IMR-90 (cell line): Measurements from ENCODE around the gene IL10. TPM values are rescaled to one million over a fixed set of nuclear protein-coding genes. Genes with fewer than 3 reads are reported as not detected.

Experiments
- ATAC-seq: fragments of 200-7000 bp; cut with Tn5 transposase; 2 replicates; pipeline ENCODE4 v1.9.1; 2020; ENCODE audit warnings: low read depth, mild to moderate bottlenecking, moderate library complexity
- BruUV-seq: library from RNA; stranded (reverse); fragments of 400-500 nt; replicated peaks from 2 replicates; lab custom pipeline; 2021; lab: Mats Ljungman, UMichigan
- CTCF ChIA-PET: fragments of 300-600 bp; formaldehyde crosslinking; extraction: SDS; loops from one replicate; lab custom pipeline; 2021; ENCODE audit warnings: antibody characterized with exemption; lab: Yijun Ruan, JAX
- POLR2A ChIA-PET: fragments of 300-600 bp; sonication (Branson Sonifier 250); formaldehyde crosslinking; loops from one replicate; lab custom pipeline; 2022; ENCODE audit warnings: antibody characterized with exemption; ENCODE audit not compliant: unreplicated experiment; lab: Charles Lee
- DNase-seq: peaks from one replicate; pipeline ENCODE4 v3.0.0; 2013
- H2AFZ ChIP-seq: replicated peaks from 2 replicates; pipeline ENCODE3; 2013; ENCODE audit warnings: low read length, mild to moderate bottlenecking; ENCODE audit not compliant: poor library complexity
- H2AK5ac ChIP-seq: 2 replicates; pipeline ENCODE4 v1.6.1; 2013; ENCODE audit warnings: low read depth, low read length, inconsistent platforms
- H2AK9ac ChIP-seq: replicated peaks from 2 replicates; pipeline ENCODE3; 2013; ENCODE audit warnings: mild to moderate bottlenecking, low read depth, low read length, moderate library complexity; ENCODE audit not compliant: poor library complexity
- H2BK120ac ChIP-seq: 2 replicates; pipeline ENCODE4 v1.6.1; 2013; ENCODE audit warnings: low read depth, low read length, inconsistent platforms
- H2BK15ac ChIP-seq: 3 replicates; pipeline ENCODE4 v1.6.1; 2013; ENCODE audit warnings: low read depth, low read length, inconsistent platforms
- H2BK20ac ChIP-seq: 2 replicates; pipeline ENCODE4 v1.6.1; 2013; ENCODE audit warnings: low read depth, mild to moderate bottlenecking, inconsistent platforms, low read length, moderate library complexity
- H2BK5ac ChIP-seq: 2 replicates; pipeline ENCODE4 v1.6.1; 2013; ENCODE audit warnings: mild to moderate bottlenecking, low read depth, low read length, inconsistent platforms; ENCODE audit not compliant: poor library complexity, severe bottlenecking
- H3K14ac ChIP-seq: replicated peaks from 2 replicates; pipeline ENCODE4 v1.6.1; 2013; ENCODE audit warnings: low read depth, low read length, inconsistent platforms
- H3K18ac ChIP-seq: 2 replicates; pipeline ENCODE4 v1.6.1; 2013; ENCODE audit warnings: low read depth, low read length, control low read depth
- H3K23ac ChIP-seq: 2 replicates; pipeline ENCODE4 v1.6.1; 2013; ENCODE audit warnings: low read depth, low read length, inconsistent platforms
- H3K27ac ChIP-seq: 2 replicates; pipeline ENCODE4 v1.5.1; 2013; ENCODE audit warnings: mild to moderate bottlenecking, control low read depth, low read length; ENCODE audit not compliant: insufficient read depth
- H3K27me3 ChIP-seq: 2 replicates; pipeline ENCODE4 v1.6.1; 2013; ENCODE audit warnings: low read length; ENCODE audit not compliant: control insufficient read depth, insufficient read depth
- H3K36me3 ChIP-seq: 2 replicates; pipeline ENCODE4 v1.6.1; 2013; ENCODE audit warnings: low read length, mixed read lengths; ENCODE audit not compliant: control insufficient read depth, insufficient read depth
- H3K4ac ChIP-seq: 2 replicates; pipeline ENCODE4 v1.6.1; 2013; ENCODE audit warnings: low read depth, low read length, inconsistent platforms
- H3K4me1 ChIP-seq: 2 replicates; pipeline ENCODE4 v1.6.1; 2013; ENCODE audit warnings: low read length, mixed read lengths; ENCODE audit not compliant: control insufficient read depth, insufficient read depth
- H3K4me2 ChIP-seq: 2 replicates; pipeline ENCODE4 v1.6.1; 2013; ENCODE audit warnings: low read depth, mild to moderate bottlenecking, control low read depth, low read length, moderate library complexity
- H3K4me3 ChIP-seq: 2 replicates; pipeline ENCODE4 v1.5.1; 2013; ENCODE audit warnings: low read depth, mild to moderate bottlenecking, control low read depth, low read length, moderate library complexity; ENCODE audit not compliant: insufficient read depth
- H3K56ac ChIP-seq: 2 replicates; pipeline ENCODE4 v1.6.1; 2013; ENCODE audit warnings: low read length, inconsistent platforms; ENCODE audit not compliant: insufficient read depth; ENCODE audit errors: extremely low read depth
- H3K79me1 ChIP-seq, 2 experiments: 2 replicates each; pipeline ENCODE4 v1.6.1; 2013; ENCODE audit warnings: low read length in 2 of 2, inconsistent platforms in 1 of 2, low read depth in 1 of 2
- H3K9ac ChIP-seq: 2 replicates; pipeline ENCODE4 v1.6.1; 2013; ENCODE audit warnings: low read depth, low read length, control low read depth
- H3K9me1 ChIP-seq: 2 replicates; pipeline ENCODE4 v1.6.1; 2013; ENCODE audit warnings: low read length, inconsistent platforms; ENCODE audit not compliant: insufficient read depth
- H3K9me3 ChIP-seq: 2 replicates; pipeline ENCODE4 v1.6.1; 2013; ENCODE audit warnings: low read length; ENCODE audit not compliant: control insufficient read depth, insufficient read depth
- H4K20me1 ChIP-seq: 2 replicates; pipeline ENCODE4 v1.6.1; 2013; ENCODE audit warnings: low read length, inconsistent platforms; ENCODE audit not compliant: insufficient read depth
- H4K5ac ChIP-seq: 2 replicates; pipeline ENCODE4 v1.6.1; 2013; ENCODE audit warnings: mild to moderate bottlenecking, low read depth, low read length, control low read depth
- H4K8ac ChIP-seq, 2 experiments: 2 replicates each; pipeline ENCODE4 v1.6.1; 2013; ENCODE audit warnings: low read depth in 2 of 2, low read length in 2 of 2, control low read depth in 1 of 2, inconsistent platforms in 1 of 2
- H4K91ac ChIP-seq: 2 replicates; pipeline ENCODE4 v1.6.1; 2013; ENCODE audit warnings: low read depth, low read length, inconsistent platforms; ENCODE audit not compliant: insufficient read depth
- BHLHE40 ChIP-seq: fragments of 150-350 bp; IDR thresholded peaks from 2 replicates; pipeline ENCODE4 v1.6.1; 2016; ENCODE audit warnings: mild to moderate bottlenecking, low read depth, low read length
- CHD1 ChIP-seq: IDR thresholded peaks from 2 replicates; pipeline ENCODE4 v1.6.1; 2012; ENCODE audit warnings: low read depth, low read length, improper control_type of control experiment
- FOS ChIP-seq: fragments of 150-350 bp; IDR thresholded peaks from 2 replicates; pipeline ENCODE4 v1.6.1; 2016; ENCODE audit warnings: low read depth, low read length
- MAFK ChIP-seq: IDR thresholded peaks from 2 replicates; pipeline ENCODE4 v1.6.1; 2012; ENCODE audit warnings: low read depth, low read length, improper control_type of control experiment
- MAZ ChIP-seq: IDR thresholded peaks from 2 replicates; pipeline ENCODE4 v1.6.1; 2012; ENCODE audit warnings: low read depth, mild to moderate bottlenecking, low read length, improper control_type of control experiment, moderate library complexity, borderline replicate concordance
- RAD21 ChIP-seq: IDR thresholded peaks from 2 replicates; pipeline ENCODE4 v1.6.1; 2012; ENCODE audit warnings: low read length, improper control_type of control experiment
- RCOR1 ChIP-seq: IDR thresholded peaks from 2 replicates; pipeline ENCODE4 v1.6.1; 2012; ENCODE audit warnings: mild to moderate bottlenecking, low read length, improper control_type of control experiment; ENCODE audit not compliant: insufficient replicate concordance
- WGBS, 2 experiments: methylation state at CpG; one replicate each; pipeline versions ENCODE4 v1.1.5 to v1.1.7; 2013; ENCODE audit warnings: missing lambda C conversion rate in 2 of 2; ENCODE audit not compliant: insufficient read length in 1 of 2; ENCODE audit errors: extremely low coverage in 2 of 2; 5-methylcytosine and 5-hydroxymethylcytosine counted together
- dilution Hi-C: fragments of 300-500 bp; cut with HindIII; formaldehyde crosslinking; loops from one replicate; pipeline ENCODE4 v1.14.3; 2018; ENCODE audit warnings: low sequenced_read_pairs; ENCODE audit not compliant: unreplicated experiment
- in situ Hi-C: fragments of 300-500 bp; cut with MboI; formaldehyde crosslinking; loops from 3 replicates; pipeline ENCODE4 v1.14.3; 2019; ENCODE audit warnings: low sequenced_read_pairs, inconsistent platforms, mixed read lengths
- intact Hi-C: fragments of 100-400 bp; cut with micrococcal nuclease; formaldehyde crosslinking; loops from 2 replicates; pipeline ENCODE4 v1.10.0; 2022
- polyA plus RNA-seq, 3 experiments: library from polyadenylated mRNA; depleted of rRNA; stranded (reverse); fragments of >200 nt; gene quantifications; 2 replicates each; pipeline ENCODE4 v1.2.3, GENCODE V29; 2012; ENCODE audit warnings: low replicate concordance in 1 of 3
- total RNA-seq: library from RNA; depleted of rRNA; stranded (reverse); fragments of >200 nt; gene quantifications from 2 replicates; pipeline ENCODE4 v1.2.3, GENCODE V29; 2012
- TF ChIP-seq, protein P1 (sequence below): fragments of 150-350 bp; IDR thresholded peaks from 2 replicates; pipeline ENCODE4 v1.6.1; 2016; ENCODE audit warnings: low read depth, mild to moderate bottlenecking, low read length, moderate library complexity, borderline replicate concordance
- TF ChIP-seq, protein P2 (sequence below): fragments of 150-350 bp; IDR thresholded peaks from 2 replicates; pipeline ENCODE4 v1.6.1; 2017; ENCODE audit warnings: mild to moderate bottlenecking, antibody characterized with exemption, low read length, low read depth

IL10 gene
- total and polyA plus RNA-seq, 2 of the 4 experiments (the other 2 are of a cell fraction): not detected

DNA sequence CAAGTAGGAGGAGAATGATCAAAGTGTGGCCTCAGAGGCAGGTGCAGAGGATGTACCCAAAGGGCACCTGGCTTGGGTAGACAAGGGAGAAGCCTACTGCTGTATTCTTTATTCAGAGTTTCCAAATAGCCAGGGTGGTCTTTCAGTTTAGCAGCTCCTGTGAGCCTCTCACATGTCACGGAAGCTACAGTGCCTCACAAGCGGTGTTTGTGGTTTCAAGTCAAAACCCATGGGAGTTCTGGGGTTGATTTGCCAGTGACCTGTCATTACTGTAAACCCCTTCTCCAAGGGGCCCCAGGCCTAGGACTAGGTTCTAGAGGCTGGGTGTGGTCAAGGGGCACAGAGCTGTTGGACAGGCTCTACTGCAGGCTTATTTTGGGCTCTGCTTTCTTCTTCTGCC lies 10.2 kb upstream of the IL10 start:
- Histone ChIP-seq H2BK20ac (no peak overlapping the region), H4K8ac (no peak overlapping the region), H3K79me1 (no peaks in the 10 kb centered on the region), H3K14ac (no peak overlapping the region), H2BK120ac (no peak overlapping the region), H3K23ac (no peak overlapping the region), H3K4ac (no peak overlapping the region), H2BK5ac (no peak overlapping the region), H3K36me3 (no peaks in the 10 kb centered on the region), H3K9me1 (peaks cover 2% of the 10 kb centered on the region; the same call in 1 of the 2 replicates), H2AFZ (no peak overlapping the region), H3K56ac (no peak overlapping the region), H2AK5ac (no peak overlapping the region), H3K4me2 (no peak overlapping the region), H2AK9ac (no peak overlapping the region), H3K9ac (no peak overlapping the region), H4K5ac (no peak overlapping the region), H4K91ac (no peak overlapping the region), H3K4me3 (no peak overlapping the region), H3K27ac (no peak overlapping the region), H4K20me1 (no peaks in the 10 kb centered on the region), H3K27me3 (peaks cover 2% of the 10 kb centered on the region), H2BK15ac (no peak overlapping the region), H3K4me1 (no peaks in the 10 kb centered on the region), H3K18ac (no peak overlapping the region), H3K9me3 (no peaks in the 10 kb centered on the region)
- DNase-seq: no peak
- intact Hi-C loops: no loop called here
- no TSS peak for BruUV-seq
- TF ChIP-seq BHLHE40 (no peak), RAD21 (no peak), MAFK (no peak), CHD1 (no peak), MAZ (no peak), RCOR1 (no peak), FOS (no peak)
- TF ChIP-seq, protein P1, sequence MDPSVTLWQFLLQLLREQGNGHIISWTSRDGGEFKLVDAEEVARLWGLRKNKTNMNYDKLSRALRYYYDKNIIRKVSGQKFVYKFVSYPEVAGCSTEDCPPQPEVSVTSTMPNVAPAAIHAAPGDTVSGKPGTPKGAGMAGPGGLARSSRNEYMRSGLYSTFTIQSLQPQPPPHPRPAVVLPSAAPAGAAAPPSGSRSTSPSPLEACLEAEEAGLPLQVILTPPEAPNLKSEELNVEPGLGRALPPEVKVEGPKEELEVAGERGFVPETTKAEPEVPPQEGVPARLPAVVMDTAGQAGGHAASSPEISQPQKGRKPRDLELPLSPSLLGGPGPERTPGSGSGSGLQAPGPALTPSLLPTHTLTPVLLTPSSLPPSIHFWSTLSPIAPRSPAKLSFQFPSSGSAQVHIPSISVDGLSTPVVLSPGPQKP: no peak
- TF ChIP-seq, protein P2, sequence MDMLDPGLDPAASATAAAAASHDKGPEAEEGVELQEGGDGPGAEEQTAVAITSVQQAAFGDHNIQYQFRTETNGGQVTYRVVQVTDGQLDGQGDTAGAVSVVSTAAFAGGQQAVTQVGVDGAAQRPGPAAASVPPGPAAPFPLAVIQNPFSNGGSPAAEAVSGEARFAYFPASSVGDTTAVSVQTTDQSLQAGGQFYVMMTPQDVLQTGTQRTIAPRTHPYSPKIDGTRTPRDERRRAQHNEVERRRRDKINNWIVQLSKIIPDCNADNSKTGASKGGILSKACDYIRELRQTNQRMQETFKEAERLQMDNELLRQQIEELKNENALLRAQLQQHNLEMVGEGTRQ: no peak
- WGBS, 2 experiments: no CpG with 5 or more reads among the region's 2 CpGs
- in situ Hi-C loops: no loop called here
- no peak for ATAC-seq
- dilution Hi-C loops: no loop called here
- ChIA-PET CTCF (no interaction called here), POLR2A (no interaction called here)
